ENCODE measurements around the gene OR14C36. TPM values are rescaled to one million over a fixed set of nuclear protein-coding genes. Genes with fewer than 3 reads are reported as not detected.

Gene OR14C36
- total and polyA plus RNA-seq, 2 donors (not counting 3 experiments of a cell fraction or from before 2014, with no cell fraction given) = not detected

- Histone ChIP-seq H3K9me3 (replicated peaks; ENCODE audit: control insufficient read depth, insufficient read depth, low read length) (no peaks in the 10 kb centered on the region), H4K20me1 (replicated peaks; ENCODE audit: control insufficient read depth, extremely low read depth, insufficient read depth, low read length) (no peaks in the 10 kb centered on the region), H3K4me1 (ENCODE audit: control insufficient read depth, extremely low read depth, insufficient read depth, low read length) (no peaks in the 10 kb centered on the region), H3K79me2 (ENCODE audit: control insufficient read depth, insufficient read depth, low read length) (no peaks in the 10 kb centered on the region), H3K9ac (replicated peaks; ENCODE audit: extremely low read depth, insufficient read depth, low read length) (no peak overlapping the region), H3K27me3 (ENCODE audit: control insufficient read depth in 2 of 2, insufficient read depth in 2 of 2, low read length in 2 of 2) (no peaks in the 10 kb centered on the region), H3K4me3 (replicated peaks in 1 of 3; ENCODE audit: insufficient read depth in 1 of 3, low read depth in 1 of 3, low read length in 3 of 3) (no peak overlapping the region), H3K36me3 (ENCODE audit: control insufficient read depth in 2 of 2, extremely low read depth in 1 of 2, insufficient read depth in 2 of 2, low read length in 2 of 2) (no peaks in the 10 kb centered on the region), H3K4me2 (ENCODE audit: insufficient read depth, low read length) (no peak overlapping the region), H3K9me1 (replicated peaks; ENCODE audit: control insufficient read depth, extremely low read depth, insufficient read depth, low read length) (no peaks in the 10 kb centered on the region), H2AFZ (ENCODE audit: low read depth, low read length) (no peak overlapping the region), H3K27ac (ENCODE audit: insufficient read depth, low read depth, low read length) (no peak overlapping the region)
- dilution Hi-C loops (cut with MboI; ENCODE audit: extremely low pct_ligation_motif_present, low sequenced_read_pairs) (no loop called here), intact Hi-C loops (cut with micrococcal nuclease) (no loop called here)
- POLR2A ChIA-PET = no interaction called here
- CTCF ChIA-PET = no interaction called here
- no TSS peak for BruUV-seq (replicated peaks)
- no peak for DNase-seq (ENCODE audit: low read depth, low spot score)
- no peak for FAIRE-seq
- TF ChIP-seq EZH2 (IDR thresholded peaks at IDR 0.05; ENCODE audit: borderline replicate concordance, low read depth, low read length, severe bottlenecking) (no peak), POLR2AphosphoS5 (IDR thresholded peaks at IDR 0.05; ENCODE audit: insufficient read depth, low read depth, low read length) (no peak), MYC (IDR thresholded peaks at IDR 0.05; ENCODE audit: low read depth, low read length) (no peak), FOS (IDR thresholded peaks at IDR 0.05; ENCODE audit: borderline replicate concordance, insufficient read depth, low read length) (no peak), CTCF (IDR thresholded peaks at IDR 0.05; ENCODE audit: extremely low read depth in 1 of 2, insufficient read depth in 1 of 2, low read depth in 1 of 2, low read length in 2 of 2) (no peak), MAX (IDR thresholded peaks at IDR 0.05; ENCODE audit: insufficient read depth, insufficient read length) (no peak), JUN (IDR thresholded peaks at IDR 0.05; ENCODE audit: borderline replicate concordance, insufficient read depth, insufficient read length, low read depth) (no peak), POLR2A (IDR thresholded peaks at IDR 0.05; ENCODE audit: low read depth, low read length) (no peak), GATA2 (IDR thresholded peaks at IDR 0.05; ENCODE audit: insufficient read depth, insufficient read length, low read depth, low read length) (no peak)
Measured at GRCh38 chr1:248388426-248388825, 39.9 kb downstream of the OR14C36 start.

Measured in endothelial cell of umbilical vein (primary cell).